ENCODE results near the gene MOCOS.

Gene MOCOS

DNA sequence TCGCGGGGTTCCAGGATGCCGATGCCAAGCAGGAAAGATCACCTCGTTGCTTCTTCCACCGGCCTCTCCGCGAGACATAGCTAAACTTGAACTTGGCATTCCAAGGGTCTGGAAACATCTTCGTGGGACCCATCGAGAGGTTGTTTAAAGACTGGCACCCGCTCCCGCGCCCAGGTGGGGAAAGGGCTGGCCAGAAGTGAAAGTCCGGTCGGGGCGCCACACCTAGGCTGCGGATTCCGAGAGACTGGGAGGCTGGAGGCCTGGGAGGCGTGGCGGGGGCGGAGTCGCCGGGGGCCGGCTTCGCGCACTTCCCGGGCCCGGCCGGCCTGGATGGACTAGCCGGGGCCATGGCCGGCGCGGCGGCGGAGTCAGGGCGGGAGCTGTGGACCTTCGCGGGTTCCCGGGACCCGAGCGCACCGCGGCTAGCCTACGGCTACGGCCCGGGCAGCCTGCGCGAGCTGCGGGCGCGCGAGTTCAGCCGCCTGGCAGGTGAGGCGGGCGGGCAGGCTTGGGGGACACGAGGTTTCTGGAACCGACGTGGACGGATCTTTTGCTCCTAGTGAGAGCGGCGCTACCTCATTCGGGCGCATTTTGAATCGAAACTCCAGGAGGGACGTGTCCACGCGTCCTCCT is at the start of gene MOCOS:
TSS of gene MOCOS (plus strand) at position 305 of the 633 bp plus-strand sequence. CDS start at position 348, 43 bp downstream.
- Mint-ChIP-seq H3K4me1 (ENCODE audit: low read depth) (peaks cover 10% of the 10 kb centered on the region), H3K9me3 (no peaks in the 10 kb centered on the region), H3K36me3 (ENCODE audit: low read depth) (no peaks in the 10 kb centered on the region), H3K4me3 (peak within 1 kb of the TSS; percentile 79), H3K27ac (peak within 1 kb of the TSS; percentile 27), H3K27me3 (peaks cover 38% of the 10 kb centered on the region)

GRCh38 chr18:36139245-36139644 is 48.1 kb upstream of the MOCOS start:
- Mint-ChIP-seq H3K27me3 (no peaks in the 10 kb centered on the region), H3K4me3 (no peak overlapping the region), H3K36me3 (ENCODE audit: low read depth) (peaks cover 76% of the 10 kb centered on the region), H3K27ac (no peak overlapping the region), H3K9me3 (no peaks in the 10 kb centered on the region), H3K4me1 (ENCODE audit: low read depth) (peaks cover 10% of the 10 kb centered on the region)

GRCh38 chr18:36141576-36141975 is 45.7 kb upstream of the MOCOS start:
- no peak overlapping the region for H3K27ac Mint-ChIP-seq
- no peak overlapping the region for H3K4me3 Mint-ChIP-seq
- H3K9me3 Mint-ChIP-seq = no peaks in the 10 kb centered on the region
- no peaks in the 10 kb centered on the region for H3K27me3 Mint-ChIP-seq
- H3K36me3 Mint-ChIP-seq (ENCODE audit: low read depth) = peaks cover 83% of the 10 kb centered on the region
- peaks cover 6% of the 10 kb centered on the region for H3K4me1 Mint-ChIP-seq (ENCODE audit: low read depth)

- Mint-ChIP-seq H3K4me3 (no peak overlapping the region), H3K36me3 (ENCODE audit: low read depth) (peaks cover 80% of the 10 kb centered on the region), H3K4me1 (ENCODE audit: low read depth) (peaks cover 6% of the 10 kb centered on the region), H3K27me3 (no peaks in the 10 kb centered on the region), H3K27ac (no peak overlapping the region), H3K9me3 (no peaks in the 10 kb centered on the region)
These were observed 44.5 kb upstream of the MOCOS start for GRCh38 chr18:36142751-36143150.

- H3K4me3 Mint-ChIP-seq = no peak overlapping the region
- H3K9me3 Mint-ChIP-seq = no peaks in the 10 kb centered on the region
- peaks cover 80% of the 10 kb centered on the region for H3K36me3 Mint-ChIP-seq (ENCODE audit: low read depth)
- peaks cover 6% of the 10 kb centered on the region for H3K4me1 Mint-ChIP-seq (ENCODE audit: low read depth)
- no peaks in the 10 kb centered on the region for H3K27me3 Mint-ChIP-seq
- H3K27ac Mint-ChIP-seq = no peak overlapping the region
These were observed 43.9 kb upstream of the MOCOS start for GRCh38 chr18:36143391-36143790.

GRCh38 chr18:36149514-36150289 is 37.6 kb upstream of the MOCOS start:
- H3K4me1 Mint-ChIP-seq (ENCODE audit: low read depth) = peaks cover 27% of the 10 kb centered on the region
- H3K9me3 Mint-ChIP-seq = no peaks in the 10 kb centered on the region
- no peaks in the 10 kb centered on the region for H3K27me3 Mint-ChIP-seq
- H3K4me3 Mint-ChIP-seq = no peak overlapping the region
- H3K36me3 Mint-ChIP-seq (ENCODE audit: low read depth) = peaks cover 72% of the 10 kb centered on the region
- H3K27ac Mint-ChIP-seq = peak overlapping the region; percentile 11

DNA sequence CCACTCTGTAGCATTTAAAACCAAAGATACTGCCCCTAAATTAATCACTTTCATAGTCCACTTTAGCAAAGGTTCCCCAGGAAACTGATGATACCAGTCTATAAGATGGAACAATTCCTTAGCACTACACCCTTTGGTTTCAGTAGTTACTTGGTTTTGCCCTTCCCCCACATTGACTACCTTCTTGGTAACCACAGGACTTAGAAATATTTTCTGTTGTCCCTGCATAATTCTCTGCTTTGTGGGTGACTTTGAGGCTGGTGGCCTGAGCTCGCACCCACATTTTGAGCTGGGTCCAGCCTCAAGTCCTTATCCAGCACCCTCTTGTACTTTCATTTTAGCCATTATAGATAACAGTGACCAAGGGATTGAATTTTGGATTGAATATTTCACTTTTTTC is 34.5 kb upstream of the MOCOS start:
- Mint-ChIP-seq H3K27ac (no peak overlapping the region), H3K36me3 (ENCODE audit: low read depth) (peaks cover 71% of the 10 kb centered on the region), H3K4me1 (ENCODE audit: low read depth) (peaks cover 27% of the 10 kb centered on the region), H3K9me3 (no peaks in the 10 kb centered on the region), H3K4me3 (no peak overlapping the region), H3K27me3 (no peaks in the 10 kb centered on the region)

DNA sequence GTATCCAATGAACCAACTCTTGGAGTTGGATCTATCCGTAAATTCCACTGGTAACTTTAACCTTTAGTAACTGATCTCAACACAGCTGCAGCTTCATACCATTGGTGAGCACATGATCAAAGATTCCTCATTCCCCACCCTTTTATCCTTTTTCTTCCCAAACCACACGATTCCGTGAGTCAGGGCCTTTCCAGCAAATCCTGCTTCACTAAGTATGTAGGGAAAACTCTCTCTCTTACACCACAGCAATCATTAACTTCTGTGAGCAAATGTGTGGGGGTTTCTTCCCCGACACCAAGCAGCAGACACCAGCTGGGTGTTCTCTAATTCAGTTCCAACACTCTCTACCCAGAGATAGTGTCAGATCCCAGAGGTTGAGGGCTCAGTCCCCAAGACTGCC is 34.1 kb upstream of the MOCOS start:
- Mint-ChIP-seq H3K9me3 (no peaks in the 10 kb centered on the region), H3K36me3 (ENCODE audit: low read depth) (peaks cover 71% of the 10 kb centered on the region), H3K4me3 (no peak overlapping the region), H3K27me3 (no peaks in the 10 kb centered on the region), H3K4me1 (ENCODE audit: low read depth) (peaks cover 27% of the 10 kb centered on the region), H3K27ac (no peak overlapping the region)

GRCh38 chr18:36153771-36154170 is 33.5 kb upstream of the MOCOS start:
- H3K27ac Mint-ChIP-seq = no peak overlapping the region
- H3K36me3 Mint-ChIP-seq (ENCODE audit: low read depth) = peaks cover 70% of the 10 kb centered on the region
- no peaks in the 10 kb centered on the region for H3K9me3 Mint-ChIP-seq
- no peaks in the 10 kb centered on the region for H3K27me3 Mint-ChIP-seq
- peaks cover 27% of the 10 kb centered on the region for H3K4me1 Mint-ChIP-seq (ENCODE audit: low read depth)
- no peak overlapping the region for H3K4me3 Mint-ChIP-seq

- Mint-ChIP-seq H3K4me1 (ENCODE audit: low read depth) (peaks cover 7% of the 10 kb centered on the region), H3K27ac (no peak overlapping the region), H3K27me3 (no peaks in the 10 kb centered on the region), H3K4me3 (no peak overlapping the region), H3K9me3 (no peaks in the 10 kb centered on the region), H3K36me3 (ENCODE audit: low read depth) (peaks cover 73% of the 10 kb centered on the region)
These were observed 31.2 kb upstream of the MOCOS start for GRCh38 chr18:36155851-36156757.

- Mint-ChIP-seq H3K4me3 (no peak overlapping the region), H3K27ac (no peak overlapping the region), H3K9me3 (no peaks in the 10 kb centered on the region)
These were observed 29.9 kb upstream of the MOCOS start for GRCh38 chr18:36157441-36157840.

GRCh38 chr18:36158266-36158867 is 28.9 kb upstream of the MOCOS start:
- Mint-ChIP-seq H3K27ac (peak overlapping the region; percentile 26), H3K36me3 (ENCODE audit: low read depth) (peaks cover 76% of the 10 kb centered on the region), H3K4me3 (no peak overlapping the region), H3K27me3 (no peaks in the 10 kb centered on the region), H3K4me1 (ENCODE audit: low read depth) (no peaks in the 10 kb centered on the region), H3K9me3 (no peaks in the 10 kb centered on the region)

More at GRCh38 chr18:36157441-36157840, 29.9 kb upstream of the MOCOS start:
- Mint-ChIP-seq H3K27me3 (no peaks in the 10 kb centered on the region), H3K36me3 (ENCODE audit: low read depth) (peaks cover 81% of the 10 kb centered on the region), H3K4me1 (ENCODE audit: low read depth) (peaks cover 7% of the 10 kb centered on the region)

- Mint-ChIP-seq H3K4me3 (no peak overlapping the region), H3K36me3 (ENCODE audit: low read depth) (peaks cover 81% of the 10 kb centered on the region), H3K9me3 (no peaks in the 10 kb centered on the region), H3K27me3 (no peaks in the 10 kb centered on the region), H3K27ac (peak overlapping the region; percentile 24), H3K4me1 (ENCODE audit: low read depth) (no peaks in the 10 kb centered on the region)
These were observed 26.3 kb upstream of the MOCOS start for GRCh38 chr18:36160959-36161371.

GRCh38 chr18:36162981-36163380 is 24.3 kb upstream of the MOCOS start:
- Mint-ChIP-seq H3K4me3 (no peak overlapping the region), H3K9me3 (no peaks in the 10 kb centered on the region), H3K27me3 (no peaks in the 10 kb centered on the region), H3K4me1 (ENCODE audit: low read depth) (peaks cover under 1% of the 10 kb centered on the region), H3K27ac (no peak overlapping the region), H3K36me3 (ENCODE audit: low read depth) (peaks cover 75% of the 10 kb centered on the region)

Data from stimulated activated naive CD8-positive, alpha-beta T cell treated with anti-CD3 and anti-CD28 coated beads, Interleukin-15, Interleukin-2, amounts not matched to agents 100 ng/mL and 50 ng/mL, for 24 hours (primary cell).